Body of pancreas (tissue), 4 donors: ENCODE results near the gene CDK13.

ENCODE experiments used
- CTCF ChIP-seq, 7 experiments: fragments of 450-650 bp in 4 of 7; fragments of 200-600 bp in 3 of 7; sonication (generic) in 3 of 7; IDR thresholded peaks; one replicate each; pipeline ENCODE4 v1.5.1; 2016 to 2019; ENCODE audit warnings: antibody characterized with exemption in 7 of 7
- POLR2A ChIP-seq, 3 donors: fragments of 450-650 bp; IDR thresholded peaks; one replicate each; pipeline ENCODE4 v1.6.1; 2016; ENCODE audit warnings: antibody characterized with exemption in 3 of 3, mild to moderate bottlenecking in 2 of 3

DNA sequence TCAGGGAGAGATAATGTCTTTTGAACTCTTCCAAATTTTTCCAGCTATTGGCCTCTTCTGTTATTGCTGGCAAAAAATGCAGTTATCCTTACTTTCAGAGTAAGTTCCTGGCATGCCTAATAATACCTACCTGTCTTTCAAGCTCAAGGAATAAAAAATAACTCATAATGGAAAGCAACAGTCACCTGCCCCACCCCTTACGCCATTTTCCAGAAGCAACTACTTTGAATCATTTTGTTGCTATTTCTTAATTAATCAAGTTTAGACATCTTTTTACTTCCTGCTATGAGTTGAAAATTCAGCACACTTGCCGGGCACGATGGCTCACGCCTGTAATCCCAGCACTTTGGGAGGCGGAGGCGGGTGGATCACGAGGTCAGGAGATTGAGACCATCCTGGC lies 23.0 kb upstream of the CDK13 start:
- TF ChIP-seq CTCF (IDR thresholded peaks at IDR 0.05) (no peak), POLR2A (IDR thresholded peaks at IDR 0.05) (no peak)
